ENCODE results near the gene WDR43.

Gene WDR43

DNA sequence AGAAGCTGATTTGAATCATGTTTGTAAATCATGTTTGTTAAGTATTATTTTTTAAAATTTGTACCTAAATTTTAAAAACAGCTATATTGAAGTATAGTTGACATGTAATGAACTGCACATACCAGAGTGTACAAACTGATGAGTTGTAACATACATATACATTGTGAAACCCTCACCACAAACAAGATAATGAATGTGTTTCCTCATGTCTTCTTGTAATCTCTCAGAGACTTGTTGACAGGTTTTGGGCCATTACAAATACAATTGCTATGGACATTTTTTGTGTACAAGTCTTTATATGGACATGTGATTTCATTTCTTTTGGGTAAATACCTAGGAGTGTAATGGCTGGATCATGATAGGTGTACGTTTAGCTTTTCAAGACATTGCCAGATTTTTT is 21.5 kb downstream of the WDR43 start:
- DNase-seq: no peak

DNA sequence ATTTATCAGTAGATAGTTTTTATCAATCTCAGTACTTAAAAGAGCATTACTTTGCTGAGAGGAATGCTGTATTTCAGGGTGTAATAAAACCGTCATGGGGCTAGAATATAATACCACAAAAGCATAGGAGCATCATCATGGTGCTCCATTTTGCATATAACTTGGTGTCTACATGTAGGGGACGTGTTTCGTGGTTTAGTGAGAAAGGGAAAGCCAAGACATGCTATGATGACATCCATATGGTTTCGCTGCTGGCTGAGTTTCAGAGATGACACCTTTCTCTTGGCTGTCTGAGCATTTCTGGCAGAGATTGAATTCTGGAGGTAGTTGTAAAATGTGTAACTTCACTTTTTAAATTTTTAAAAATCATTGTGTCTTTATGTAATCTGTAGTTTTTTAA is 32.4 kb downstream of the WDR43 start:
- no peak for DNase-seq

DNA sequence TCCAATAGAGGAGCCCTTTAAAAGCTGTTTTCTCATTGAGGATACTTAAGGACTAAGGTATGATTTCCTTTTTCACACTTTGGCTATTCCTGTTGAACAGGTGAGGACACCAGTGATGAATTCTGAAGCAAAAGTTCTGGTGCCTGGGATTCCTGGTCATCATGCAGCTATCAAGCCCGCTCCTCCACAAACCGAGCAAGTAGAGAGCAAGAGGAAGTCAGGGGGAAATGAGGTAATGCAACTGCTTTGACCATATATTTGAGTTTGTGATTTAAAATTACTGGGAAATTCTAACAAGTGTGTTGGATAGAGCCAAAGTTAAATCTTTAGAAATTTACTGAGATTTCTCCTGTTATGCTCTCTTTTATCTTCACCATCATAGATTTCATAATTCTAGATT is 33.0 kb downstream of the WDR43 start:
- no peak for DNase-seq

GRCh38 chr2:28927878-28928277 is 33.4 kb downstream of the WDR43 start:
- DNase-seq: no peak

- DNase-seq: no peak
These were observed 35.1 kb downstream of the WDR43 start for GRCh38 chr2:28929581-28929980.

GRCh38 chr2:28930205-28930604 is 35.7 kb downstream of the WDR43 start:
- DNase-seq: no peak

GRCh38 chr2:28934769-28935168 is 40.3 kb downstream of the WDR43 start:
- no peak for DNase-seq

DNA sequence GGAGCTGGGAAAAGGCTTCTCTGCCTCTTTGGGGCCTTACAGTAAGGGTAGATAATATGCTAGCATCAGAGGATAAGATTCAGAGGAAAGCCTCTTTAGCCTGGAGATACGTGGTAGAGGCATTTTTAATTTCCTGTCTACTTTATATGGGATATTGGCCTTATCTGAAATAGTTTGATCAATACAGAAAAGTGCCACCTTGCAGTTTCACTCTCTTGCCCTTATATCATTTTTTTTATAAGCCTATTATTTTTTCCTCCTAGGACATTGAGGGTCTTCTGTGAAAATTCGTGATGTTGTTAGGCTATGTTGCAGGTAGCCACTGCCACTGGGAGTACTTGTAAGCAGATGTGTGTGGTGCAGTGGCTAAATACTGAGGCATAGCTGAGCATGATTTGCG is 46.5 kb downstream of the WDR43 start:
- DNase-seq: no peak

GRCh38 chr2:28944535-28945248 is 50.2 kb downstream of the WDR43 start:
- DNase-seq: no peak

- no peak for DNase-seq
These were observed 53.7 kb downstream of the WDR43 start for GRCh38 chr2:28948160-28948559.

- DNase-seq: no peak
These were observed 54.7 kb downstream of the WDR43 start for GRCh38 chr2:28949190-28949589.

DNA sequence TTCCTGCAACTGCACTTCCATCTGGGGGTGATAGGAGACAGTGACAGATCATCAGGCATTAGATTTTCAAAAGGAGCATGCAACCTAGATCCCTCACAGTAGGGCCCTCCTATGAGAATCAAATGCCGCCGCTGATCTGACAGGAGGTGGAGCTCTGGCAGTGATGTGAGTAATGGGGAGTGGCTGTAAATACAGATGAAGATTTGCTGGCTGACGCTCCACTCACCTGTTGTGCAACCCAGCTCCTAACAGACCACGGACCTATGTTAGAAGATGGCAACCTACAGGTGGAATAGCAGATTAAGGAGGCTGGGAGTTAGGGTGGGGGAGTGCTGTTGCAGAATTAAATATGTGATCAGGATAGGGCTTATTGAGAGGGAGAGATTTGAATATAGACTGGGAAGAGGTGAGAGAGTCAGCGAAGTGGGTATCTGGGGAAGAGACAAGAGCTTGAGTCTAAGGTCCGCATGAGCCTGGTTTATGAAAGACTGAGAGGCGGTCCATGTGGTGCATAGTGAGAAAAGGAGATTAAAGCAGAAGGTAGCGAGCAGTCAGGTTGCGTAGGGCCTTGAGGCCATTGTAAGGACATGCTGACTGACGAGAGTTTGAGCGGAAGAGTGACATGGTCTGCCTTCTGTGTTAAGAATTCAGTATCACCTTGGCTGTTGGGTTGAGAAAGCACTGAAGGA is 55.3 kb downstream of the WDR43 start:
- DNase-seq: no peak

- DNase-seq: no peak
These were observed 56.6 kb downstream of the WDR43 start for GRCh38 chr2:28950941-28951630.

DNA sequence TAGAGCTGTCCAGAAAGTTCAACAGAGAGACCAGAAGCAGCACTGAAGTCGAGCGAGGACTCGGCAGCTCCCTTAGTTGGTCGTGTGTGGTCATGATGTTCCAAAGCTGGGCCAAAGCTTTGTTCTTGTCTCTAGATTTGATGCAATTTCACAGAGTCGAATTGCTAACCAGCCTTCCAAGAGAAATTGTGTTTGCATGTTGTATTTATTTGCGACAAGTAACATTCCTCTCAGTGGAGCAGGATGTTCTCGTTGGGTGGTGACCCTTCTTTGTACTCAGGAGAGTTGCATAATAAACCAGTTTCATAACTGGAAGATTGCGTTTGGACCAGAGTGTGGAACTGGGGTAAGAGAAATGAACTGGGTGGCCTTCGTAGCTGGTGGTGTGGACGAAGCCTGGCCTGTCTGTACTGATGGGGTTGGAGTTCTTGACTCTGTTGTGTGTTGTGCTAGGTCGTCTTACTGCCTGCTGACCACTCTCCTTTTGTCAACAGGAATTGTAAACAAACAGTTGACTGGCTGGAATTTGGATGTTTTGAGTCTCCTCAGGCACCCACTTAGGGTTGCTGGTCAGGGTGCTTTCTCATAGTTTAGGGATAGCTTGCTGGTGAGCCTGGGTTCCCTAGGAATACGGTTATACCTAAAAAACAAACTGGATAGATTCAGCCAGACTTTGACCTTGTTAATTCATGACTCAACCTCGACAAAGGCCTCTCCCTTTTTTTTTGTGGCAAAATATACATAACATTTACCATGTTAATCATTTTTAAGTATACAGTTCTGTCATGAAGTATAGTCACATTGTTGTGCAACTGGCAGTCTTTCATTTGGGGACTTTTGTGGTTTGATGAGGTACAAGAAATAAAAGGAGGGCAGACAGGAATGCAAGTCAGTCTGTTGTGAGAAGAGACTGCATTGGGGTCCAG is 57.7 kb downstream of the WDR43 start:
- DNase-seq: no peak

- no peak for DNase-seq
These were observed 58.4 kb downstream of the WDR43 start for GRCh38 chr2:28952836-28953211.

- DNase-seq: no peak
These were observed 61.0 kb downstream of the WDR43 start for GRCh38 chr2:28955467-28955866.

DNA sequence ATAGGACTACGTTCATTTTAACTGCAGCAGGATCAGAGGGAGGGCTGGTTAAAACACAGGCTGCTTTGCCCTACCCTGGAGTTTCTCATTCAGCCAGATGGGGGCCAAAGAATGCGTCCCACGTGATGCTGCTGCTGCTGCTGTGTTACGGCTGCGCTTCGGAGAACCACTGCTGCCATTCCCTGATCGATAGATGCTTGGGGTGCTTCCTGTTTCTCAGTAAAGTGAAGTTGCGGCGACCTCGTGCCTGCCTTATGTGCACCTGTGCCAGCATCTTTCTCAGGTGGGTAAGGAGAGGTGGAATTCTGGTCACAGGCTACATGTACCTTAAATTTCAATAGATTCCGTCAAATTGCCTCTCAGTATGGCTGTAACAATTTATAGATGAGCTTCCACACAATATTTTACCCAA is 62.0 kb downstream of the WDR43 start:
- peak; percentile 39 for DNase-seq

DNA sequence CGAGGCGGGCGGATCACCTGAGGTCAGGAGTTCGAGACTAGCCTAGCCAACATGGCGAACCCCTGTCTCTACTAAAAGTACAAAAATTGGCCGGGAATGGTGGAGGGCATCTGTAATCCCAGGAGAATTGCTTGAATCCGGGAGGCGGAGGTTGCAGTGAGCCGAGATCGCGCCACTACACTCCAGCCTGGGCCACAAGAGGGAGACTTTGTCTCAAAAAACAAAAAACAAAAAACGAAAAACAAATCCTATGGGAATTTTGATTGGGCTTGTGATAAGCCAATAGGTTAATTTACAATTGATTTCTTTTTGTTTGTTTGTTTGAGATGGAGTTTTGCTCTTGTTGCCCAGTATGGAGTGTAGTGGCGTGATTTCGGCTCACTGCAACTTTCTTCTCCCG is 62.4 kb downstream of the WDR43 start:
- DNase-seq: no peak

DNA sequence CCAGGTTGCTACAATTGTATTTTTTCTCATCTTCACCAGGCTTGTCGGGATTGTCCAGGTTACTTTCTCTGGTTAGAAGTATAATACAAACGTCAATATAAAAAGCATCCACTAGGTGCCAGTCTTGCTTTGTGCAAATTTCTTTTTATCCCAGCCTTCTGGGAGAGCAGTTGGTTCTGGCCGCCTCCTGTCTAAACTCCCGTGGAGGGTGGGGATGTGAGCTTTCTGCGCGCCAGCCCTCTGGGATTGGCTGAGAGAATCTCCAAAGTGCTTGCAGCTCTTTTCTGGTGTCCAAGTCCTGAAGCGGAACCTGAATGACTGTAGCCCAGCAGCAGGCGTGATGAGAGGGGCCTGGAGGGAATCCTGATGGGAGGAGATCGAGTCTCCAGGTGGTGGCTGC is 64.2 kb downstream of the WDR43 start:
- DNase-seq: peak; percentile 8

DNA sequence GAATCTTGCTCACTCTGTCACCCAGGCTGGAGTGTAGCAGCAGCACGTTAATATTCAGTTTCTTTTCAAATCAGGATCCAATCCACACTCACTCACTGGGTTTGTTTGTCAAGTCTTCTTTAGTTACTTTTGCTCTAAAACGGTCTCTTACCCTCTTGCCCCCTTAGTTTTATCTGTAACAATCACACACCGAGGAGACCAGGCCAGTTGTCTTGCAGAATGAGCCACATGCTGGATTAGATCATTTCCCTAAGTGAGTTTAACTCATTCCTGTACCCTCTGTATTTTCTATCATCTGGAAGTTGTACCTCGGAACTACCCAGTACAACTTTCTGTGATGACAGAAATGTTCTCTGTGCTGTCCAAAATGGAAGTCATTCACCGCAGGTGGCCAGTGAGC is 65.9 kb downstream of the WDR43 start:
- DNase-seq: no peak

GRCh38 chr2:28962505-28962904 is 68.0 kb downstream of the WDR43 start:
- no peak for DNase-seq

DNA sequence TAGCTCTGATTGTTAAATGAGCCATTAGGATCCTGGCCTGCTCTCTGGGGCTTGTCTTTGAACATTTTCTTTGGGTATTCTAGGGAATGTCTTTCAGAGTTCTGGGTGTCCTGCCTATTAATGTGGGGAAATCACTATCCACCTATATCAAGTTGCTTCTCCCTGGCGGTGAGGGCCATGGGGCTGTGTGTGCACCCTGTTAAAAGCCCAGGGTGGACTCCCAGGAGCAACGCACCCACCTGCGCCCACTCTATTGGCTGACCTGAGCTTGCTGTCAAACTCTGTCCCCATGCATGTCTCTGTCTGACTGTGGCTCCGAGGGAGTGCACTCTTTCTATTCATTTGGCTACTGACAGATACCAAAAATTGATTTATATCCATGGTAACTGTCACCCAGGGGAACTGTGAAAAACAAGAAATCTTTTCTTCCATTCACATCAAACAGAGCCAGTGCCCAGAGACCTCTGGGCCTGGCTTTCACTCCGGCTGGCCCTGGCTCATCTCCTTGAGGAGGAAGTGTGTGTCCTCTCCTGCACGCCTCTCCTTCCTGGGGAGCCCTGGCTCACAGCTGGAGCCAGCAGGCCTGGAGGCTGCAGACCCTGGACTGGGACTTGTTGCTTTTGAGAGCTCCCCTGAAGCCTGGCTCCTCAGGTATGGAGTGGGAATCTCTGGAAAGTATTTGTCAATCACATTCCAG is 76.1 kb downstream of the WDR43 start:
- DNase-seq: no peak

All from T-helper 9 cell (primary cell).